Heart left ventricle (tissue), 13 donors: ENCODE data around the gene NDUFAF8.

Experiments
- CTCF ChIP-seq, 12 donors: fragments of 200-600 bp; sonication (generic) in 4 of 12; IDR thresholded peaks; one replicate each; pipeline versions ENCODE4 v1.5.0 to v1.8.0; 2018 to 2022; ENCODE audit warnings: antibody characterized with exemption in 12 of 12, mild to moderate bottlenecking in 5 of 12
- POLR2A ChIP-seq, 2 donors: fragments of 450-650 bp; IDR thresholded peaks; one replicate each; pipeline ENCODE4 v1.6.1; 2017; ENCODE audit warnings: antibody characterized with exemption in 2 of 2, mild to moderate bottlenecking in 2 of 2, moderate library complexity in 2 of 2
- donor health status: ischemic (EF 13 %, LVEDD 7.1; RV severe dilation, severe dysfunction).
- donor health status: DM: no; HTN: yes; CAD: no.
- donor health status: DM: no; HTN: no; CAD: no.
- donor health status: ischemic (EF 25% LVEDD 6.9; RV normal size, moderate dysfunction).
- donor health status: ischemic (EF 25% LVEDD 5.7; RV mildly dilated, moderate dysfunction).
- donor health status: ischemic (EF 35%, LVEDD 5.7; RV mildly dilated, moderate dysfunction).
- donor health status: nonischemic (EF 11% LVEDD 7.7; RV severe dilation, severe dysfunction).
- donor health status: DM: yes; HTN: yes; CAD: no.
- donor health status: PGD.
- donor health status: ischemic (EF 29% LVEDD 5.4; RV normal size, mild dysfunction).
- donor health status: nonischemic (EF 23%, LVEDD 6.1; RV moderate dilation, normal function).

- TF ChIP-seq CTCF (IDR thresholded peaks at IDR 0.05) (no peak), POLR2A (IDR thresholded peaks at IDR 0.05) (no peak)
Observed at GRCh38 chr17:81249223-81250040, 10.3 kb downstream of the NDUFAF8 start.
